ENCODE measurements around the gene MYOZ2. TPM values are rescaled to one million over a fixed set of nuclear protein-coding genes. Genes with fewer than 3 reads are reported as not detected.

Gene MYOZ2
- total and polyA plus RNA-seq, 12 donors = 0.06 to 0.80 (median 0.22) TPM; not detected in 4

GRCh38 chr4:119211867-119212233, 76.2 kb downstream of the MYOZ2 start:
- intact Hi-C loops (cut with DNase I) = loop anchor here (5.0 to 10.0 kb wide), 2 partner anchors 73 to 75 kb away; no protein-coding TSS in a partner anchor
- no peaks in the 10 kb centered on the region for H3K27me3 ChIP-seq
- H3K4me3 ChIP-seq = peak overlapping the region; percentile 9 to 79 (median 52)
- peaks cover 0 to 19% of the 10 kb centered on the region in 2 donors for H3K4me1 ChIP-seq (replicated peaks in 1 of 2)
- no peaks in the 10 kb centered on the region for H3K9me3 ChIP-seq (replicated peaks in 1 of 3)
- H3K36me3 ChIP-seq (replicated peaks in 1 of 2) = no peaks in the 10 kb centered on the region
- TF ChIP-seq POLR2A (IDR thresholded peaks at IDR 0.05) (peak in 1 of 2 donors; percentile 38), CTCF (IDR thresholded peaks at IDR 0.05) (peak in 1 of 6 experiments; percentile 30)
- H3K27ac ChIP-seq = peak overlapping the region; percentile 28 to 97 (median 95)
- no peak for DNase-seq
- 0 to 1% (median 1%) methylated on average over 12 of the region's 12 CpGs for WGBS, 4 donors

- intact Hi-C loops (cut with DNase I) = loop anchor here (5.0 to 10.0 kb wide), 2 partner anchors 72 to 75 kb away; no protein-coding TSS in a partner anchor
- Histone ChIP-seq H3K27ac (peak within 1 kb of the TSS; percentile 71 to 97 (median 95)), H3K36me3 (replicated peaks in 1 of 2) (no peaks in the 10 kb centered on the region), H3K4me3 (peak within 1 kb of the TSS; percentile 35 to 93 (median 74)), H3K27me3 (no peaks in the 10 kb centered on the region), H3K4me1 (replicated peaks in 1 of 2) (peaks cover 0 to 19% of the 10 kb centered on the region in 2 donors), H3K9me3 (replicated peaks in 1 of 3) (no peaks in the 10 kb centered on the region)
- 0 to 1% (median 0%) methylated on average over 11 to 55 of the region's 55 CpGs for WGBS, 4 donors
- peak; percentile 99 for DNase-seq
- TF ChIP-seq POLR2A (IDR thresholded peaks at IDR 0.05) (peak; percentile 93 to 98), CTCF (IDR thresholded peaks at IDR 0.05) (peak in 2 of 6 experiments; percentile 25 to 51)
Observed at GRCh38 chr4:119212234-119212963, 76.8 kb downstream of the MYOZ2 start, which contains the start of gene USP53. Gene USP53 (plus strand): TSS chr4:119212713. CDS start chr4:119239760, 27,047 bp downstream.

GRCh38 chr4:119212964-119213606, 77.5 kb downstream of the MYOZ2 start:
- intact Hi-C loops (cut with DNase I) = loop anchor here (5.0 to 10.0 kb wide), 2 partner anchors 72 to 74 kb away; no protein-coding TSS in a partner anchor
- no peaks in the 10 kb centered on the region for H3K27me3 ChIP-seq
- H3K4me3 ChIP-seq = peak overlapping the region; percentile 35 to 93 (median 74)
- 0 to 1% (median 0%) methylated on average over 4 to 24 of the region's 24 CpGs for WGBS, 4 donors
- H3K4me1 ChIP-seq (replicated peaks in 1 of 2) = peaks cover 0 to 19% of the 10 kb centered on the region in 2 donors
- TF ChIP-seq CTCF (IDR thresholded peaks at IDR 0.05) = peak in 1 of 6 experiments; percentile 10
- no peak for TF ChIP-seq POLR2A (IDR thresholded peaks at IDR 0.05)
- peak; percentile 82 to 95 (median 93) for DNase-seq
- peak overlapping the region; percentile 71 to 97 (median 95) for H3K27ac ChIP-seq
- no peaks in the 10 kb centered on the region for H3K9me3 ChIP-seq (replicated peaks in 1 of 3)
- no peaks in the 10 kb centered on the region for H3K36me3 ChIP-seq (replicated peaks in 1 of 2)

- intact Hi-C loops (cut with DNase I) = loop anchor here in 1 of 2 donors (10.0 kb wide), 1 partner anchor 67 kb away; no protein-coding TSS in a partner anchor
- TF ChIP-seq CTCF (IDR thresholded peaks at IDR 0.05) (no peak), POLR2A (IDR thresholded peaks at IDR 0.05) (no peak)
- peaks cover 6 to 30% of the 10 kb centered on the region in 2 donors for H3K4me1 ChIP-seq (replicated peaks in 1 of 2)
- peak overlapping the region in 1 of 4 donors; percentile 22 for H3K4me3 ChIP-seq
- H3K9me3 ChIP-seq (replicated peaks in 1 of 3) = no peaks in the 10 kb centered on the region
- DNase-seq = no peak
- H3K27me3 ChIP-seq = no peaks in the 10 kb centered on the region
- H3K36me3 ChIP-seq (replicated peaks in 1 of 2) = no peaks in the 10 kb centered on the region
- no peak overlapping the region for H3K27ac ChIP-seq
- 93 to 100% (median 96%) methylated on average over 1 of the region's 1 CpG for WGBS, 4 donors
Observed at GRCh38 chr4:119218093-119218492, 82.5 kb downstream of the MYOZ2 start.
